Measurements from ENCODE around the gene UFL1.

DNA sequence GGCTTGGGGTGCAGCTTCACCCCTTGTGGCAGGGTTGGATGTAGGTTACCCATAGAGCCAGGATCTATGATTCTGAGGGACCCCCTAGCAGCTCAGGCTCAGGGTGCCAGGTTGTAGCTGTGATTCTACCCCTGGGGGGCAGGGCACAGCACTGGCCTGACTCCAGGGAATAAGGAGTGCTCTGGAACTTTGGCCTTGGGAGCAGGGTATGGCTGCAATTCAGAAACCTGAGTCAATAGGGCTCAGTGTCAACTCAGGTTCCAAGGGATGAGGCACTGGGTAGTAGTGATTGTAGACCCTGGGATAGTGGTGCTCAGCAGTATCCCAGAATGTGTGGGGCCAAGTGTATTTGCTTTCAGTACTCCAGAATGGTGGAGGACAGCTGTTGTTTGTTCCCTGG is 49.9 kb downstream of the UFL1 start:
- TF ChIP-seq, protein P1, sequence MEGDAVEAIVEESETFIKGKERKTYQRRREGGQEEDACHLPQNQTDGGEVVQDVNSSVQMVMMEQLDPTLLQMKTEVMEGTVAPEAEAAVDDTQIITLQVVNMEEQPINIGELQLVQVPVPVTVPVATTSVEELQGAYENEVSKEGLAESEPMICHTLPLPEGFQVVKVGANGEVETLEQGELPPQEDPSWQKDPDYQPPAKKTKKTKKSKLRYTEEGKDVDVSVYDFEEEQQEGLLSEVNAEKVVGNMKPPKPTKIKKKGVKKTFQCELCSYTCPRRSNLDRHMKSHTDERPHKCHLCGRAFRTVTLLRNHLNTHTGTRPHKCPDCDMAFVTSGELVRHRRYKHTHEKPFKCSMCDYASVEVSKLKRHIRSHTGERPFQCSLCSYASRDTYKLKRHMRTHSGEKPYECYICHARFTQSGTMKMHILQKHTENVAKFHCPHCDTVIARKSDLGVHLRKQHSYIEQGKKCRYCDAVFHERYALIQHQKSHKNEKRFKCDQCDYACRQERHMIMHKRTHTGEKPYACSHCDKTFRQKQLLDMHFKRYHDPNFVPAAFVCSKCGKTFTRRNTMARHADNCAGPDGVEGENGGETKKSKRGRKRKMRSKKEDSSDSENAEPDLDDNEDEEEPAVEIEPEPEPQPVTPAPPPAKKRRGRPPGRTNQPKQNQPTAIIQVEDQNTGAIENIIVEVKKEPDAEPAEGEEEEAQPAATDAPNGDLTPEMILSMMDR (IDR thresholded peaks at IDR 0.05; ENCODE audit: extremely low read depth in 1 of 2, insufficient read depth in 1 of 2, low read depth in 1 of 2, low read length in 2 of 2): no peak
- TF ChIP-seq EZH2 (IDR thresholded peaks at IDR 0.05; ENCODE audit: borderline replicate concordance, low read depth, low read length, severe bottlenecking): no peak
- TF ChIP-seq POLR2A (IDR thresholded peaks at IDR 0.05; ENCODE audit: low read depth, low read length): no peak
- TF ChIP-seq POLR2AphosphoS5 (IDR thresholded peaks at IDR 0.05; ENCODE audit: insufficient read depth, low read depth, low read length): no peak
- TF ChIP-seq, protein P2, sequence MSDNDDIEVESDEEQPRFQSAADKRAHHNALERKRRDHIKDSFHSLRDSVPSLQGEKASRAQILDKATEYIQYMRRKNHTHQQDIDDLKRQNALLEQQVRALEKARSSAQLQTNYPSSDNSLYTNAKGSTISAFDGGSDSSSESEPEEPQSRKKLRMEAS (IDR thresholded peaks at IDR 0.05; ENCODE audit: insufficient read depth, insufficient read length): no peak

Measured in endothelial cell of umbilical vein (primary cell).